ENCODE data around the gene SLC13A1.

DNA sequence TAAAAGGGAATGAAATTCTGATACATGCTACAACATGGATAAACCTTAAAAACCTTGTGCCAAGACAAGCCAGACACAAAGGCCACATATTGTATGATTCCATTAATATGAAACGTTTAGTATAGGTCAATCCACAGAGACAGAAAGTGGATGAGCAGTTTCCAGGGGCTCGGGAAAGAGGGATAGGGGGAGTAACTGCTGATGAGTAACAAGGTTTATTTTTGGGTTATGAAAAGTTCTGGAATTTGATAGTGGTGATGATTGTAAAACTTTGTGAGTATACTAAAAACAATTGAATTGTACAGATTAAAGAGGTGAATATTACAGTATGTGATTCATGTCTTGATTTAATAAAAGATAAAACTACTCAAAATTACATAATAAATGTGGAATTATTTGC is 19.1 kb upstream of the SLC13A1 start:
- TF ChIP-seq POLR2A (IDR thresholded peaks at IDR 0.05; ENCODE audit: low read depth, low read length) (no peak), POLR2AphosphoS5 (IDR thresholded peaks at IDR 0.05; ENCODE audit: low read depth, low read length) (no peak)
